Activated CD4-positive, alpha-beta T cell treated with anti-CD3 and anti-CD28 coated beads, Interleukin-2, amount 10 ng/mL, durations not matched to agents 24 days and 14 days (primary cell): ENCODE results near the gene APOBEC3A. TPM values are rescaled to one million over a fixed set of nuclear protein-coding genes. Genes with fewer than 3 reads are reported as not detected.
"Not testable (repeated sequence)": the region's sequence is repeated elsewhere in the genome, so short reads cannot be mapped to it uniquely, and the experiment has no call there.

Source experiments
- DNase-seq: peaks from one replicate; pipeline ENCODE4 v3.0.0; 2022
- H3K27ac Mint-ChIP-seq: one replicate; pipeline ENCODE4 v1.8.0; 2022; ENCODE audit warnings: mild to moderate bottlenecking, mixed read lengths
- H3K27me3 Mint-ChIP-seq: one replicate; pipeline ENCODE4 v1.8.0; 2022; ENCODE audit warnings: mixed read lengths
- H3K36me3 Mint-ChIP-seq: one replicate; pipeline ENCODE4 v1.8.0; 2022; ENCODE audit warnings: low read depth, mild to moderate bottlenecking, mixed read lengths
- H3K4me1 Mint-ChIP-seq: one replicate; pipeline ENCODE4 v1.8.0; 2021; ENCODE audit warnings: mixed read lengths
- H3K4me3 Mint-ChIP-seq: one replicate; pipeline ENCODE4 v1.8.0; 2022; ENCODE audit warnings: mild to moderate bottlenecking, moderate library complexity, mixed read lengths
- H3K9me3 Mint-ChIP-seq: one replicate; pipeline ENCODE4 v1.8.0; 2021; ENCODE audit warnings: mixed read lengths
- intact Hi-C: fragments of 100-400 bp; cut with micrococcal nuclease; formaldehyde crosslinking; loops from one replicate; pipeline ENCODE4 v1.15.1; 2023
- total RNA-seq: library from RNA; stranded (reverse); gene quantifications from 2 replicates; pipeline ENCODE4 v1.2.3, GENCODE V29; 2022

Gene APOBEC3A
- total RNA-seq, 1 donor from 2014 or later, result not detected

DNA sequence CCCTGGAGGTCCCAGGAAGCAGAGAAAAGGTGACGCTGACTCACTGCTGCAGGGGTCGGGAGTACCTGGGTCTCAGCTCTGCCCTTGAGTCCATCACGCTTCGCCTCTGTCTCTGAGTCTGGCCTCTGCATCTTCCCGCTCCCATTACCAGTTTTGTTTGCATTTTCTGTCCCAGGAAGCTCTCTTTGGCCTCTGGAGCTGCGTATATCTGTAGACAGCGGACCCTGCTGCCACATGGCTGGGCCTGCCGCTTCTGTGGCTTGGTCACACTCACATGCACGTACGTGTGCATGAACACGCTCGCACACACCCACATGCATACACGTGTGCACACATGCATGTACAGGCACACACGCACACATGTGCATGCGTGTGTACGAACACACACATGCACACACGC is 20.8 kb upstream of the APOBEC3A start:
- peaks cover 20% of the 10 kb centered on the region for H3K4me1 Mint-ChIP-seq
- no peak overlapping the region for H3K27ac Mint-ChIP-seq
- no peak for DNase-seq
- intact Hi-C loops, result no loop called here
- H3K27me3 Mint-ChIP-seq, result peaks cover 40% of the 10 kb centered on the region
- no peak overlapping the region for H3K4me3 Mint-ChIP-seq
- H3K36me3 Mint-ChIP-seq, result no peaks in the 10 kb centered on the region
- H3K9me3 Mint-ChIP-seq, result peaks cover 4% of the 10 kb centered on the region

DNA sequence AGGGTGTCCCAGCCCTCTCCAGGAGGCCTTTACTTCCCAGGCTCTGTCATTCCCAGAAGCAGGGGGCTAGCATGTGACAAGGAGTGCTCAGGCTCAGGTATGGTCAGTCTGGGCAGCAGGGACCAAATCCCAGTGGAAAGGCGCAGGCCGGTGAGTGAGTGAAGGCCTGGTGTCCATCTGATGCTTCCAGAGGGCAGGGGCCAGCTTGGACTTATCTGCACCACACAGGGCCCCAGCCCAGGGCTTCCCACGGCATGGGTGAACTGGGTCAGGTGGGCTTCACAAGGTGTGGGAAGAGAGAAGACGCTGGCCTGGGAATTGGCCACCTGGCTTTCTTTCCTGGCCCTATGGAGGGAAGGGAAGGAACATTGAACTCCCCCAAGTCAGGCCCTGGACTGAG is 20.4 kb upstream of the APOBEC3A start:
- Mint-ChIP-seq H3K4me1 (peaks cover 24% of the 10 kb centered on the region), H3K9me3 (peaks cover 4% of the 10 kb centered on the region), H3K4me3 (no peak overlapping the region), H3K27me3 (peaks cover 42% of the 10 kb centered on the region), H3K36me3 (no peaks in the 10 kb centered on the region), H3K27ac (no peak overlapping the region)
- DNase-seq, result no peak
- intact Hi-C loops, result no loop called here

DNA sequence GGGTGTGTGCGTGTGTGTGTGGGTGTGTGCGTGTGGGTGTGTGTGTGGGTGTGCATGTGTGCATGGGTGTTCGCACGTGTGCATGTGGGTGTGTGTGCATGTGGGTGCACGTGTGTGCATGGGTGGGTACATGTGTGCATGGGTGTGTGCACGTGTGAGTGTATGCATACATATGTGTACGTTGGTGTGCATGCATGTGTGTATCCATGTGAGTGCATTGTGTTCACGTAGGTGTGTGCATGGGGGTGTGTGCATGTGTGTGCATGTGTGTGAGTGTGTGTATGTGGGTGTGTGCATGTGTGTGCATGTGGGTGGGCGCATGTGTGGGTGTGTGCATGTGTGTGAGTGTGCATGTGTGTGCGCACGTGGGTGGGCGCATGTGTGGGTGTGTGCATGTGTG is 19.9 kb upstream of the APOBEC3A start:
- intact Hi-C loops, result no loop called here
- Mint-ChIP-seq H3K27me3 (peaks cover 40% of the 10 kb centered on the region), H3K4me1 (peaks cover 27% of the 10 kb centered on the region), H3K9me3 (peaks cover 4% of the 10 kb centered on the region), H3K27ac (peak overlapping the region; percentile 21), H3K36me3 (no peaks in the 10 kb centered on the region), H3K4me3 (no peak overlapping the region)
- no peak for DNase-seq

DNA sequence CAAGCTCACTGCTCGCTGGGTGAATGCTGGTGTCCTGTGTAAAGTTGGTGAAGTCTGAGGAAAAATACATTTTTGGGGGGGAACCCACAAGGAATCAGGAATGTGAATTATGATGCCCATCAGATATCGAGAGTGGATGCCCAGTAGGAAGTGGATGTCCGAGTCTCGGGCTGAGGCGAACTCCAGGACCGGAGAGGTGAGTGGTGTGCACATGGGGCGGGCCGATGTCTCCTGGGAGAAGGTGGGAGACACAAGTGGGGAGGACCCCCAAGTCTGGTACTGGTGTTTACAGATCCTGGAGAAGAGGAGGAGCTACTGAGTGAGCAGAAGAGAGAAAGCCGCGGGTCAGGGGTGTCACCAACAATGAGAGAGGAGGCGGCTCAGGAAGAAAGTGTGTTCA is 19.2 kb upstream of the APOBEC3A start:
- Mint-ChIP-seq H3K4me3 (no peak overlapping the region), H3K27ac (no peak overlapping the region), H3K36me3 (no peaks in the 10 kb centered on the region), H3K27me3 (peaks cover 40% of the 10 kb centered on the region), H3K9me3 (peaks cover 4% of the 10 kb centered on the region), H3K4me1 (peaks cover 31% of the 10 kb centered on the region)
- intact Hi-C loops, result no loop called here
- no peak for DNase-seq

DNA sequence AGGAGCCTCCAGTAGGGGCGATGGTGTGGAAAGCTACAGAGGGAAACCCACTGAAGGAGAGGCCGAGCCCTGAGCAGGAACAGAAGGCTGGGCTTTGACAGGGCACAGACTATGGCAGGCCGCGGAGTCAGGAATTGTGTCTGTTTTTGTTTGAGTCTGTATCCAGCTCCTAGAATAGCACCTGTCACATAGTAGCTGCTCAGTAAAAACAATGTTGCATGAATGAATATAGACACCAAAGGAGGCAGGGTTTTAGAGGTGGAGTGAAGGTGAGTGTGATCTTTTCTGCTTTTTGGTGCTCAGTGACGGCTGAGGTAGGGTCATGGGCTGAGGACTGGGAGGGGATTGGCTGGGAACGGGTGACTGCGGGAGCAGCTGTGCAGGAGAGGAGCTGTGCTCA is 18.5 kb upstream of the APOBEC3A start:
- H3K27me3 Mint-ChIP-seq, result peaks cover 36% of the 10 kb centered on the region

DNA sequence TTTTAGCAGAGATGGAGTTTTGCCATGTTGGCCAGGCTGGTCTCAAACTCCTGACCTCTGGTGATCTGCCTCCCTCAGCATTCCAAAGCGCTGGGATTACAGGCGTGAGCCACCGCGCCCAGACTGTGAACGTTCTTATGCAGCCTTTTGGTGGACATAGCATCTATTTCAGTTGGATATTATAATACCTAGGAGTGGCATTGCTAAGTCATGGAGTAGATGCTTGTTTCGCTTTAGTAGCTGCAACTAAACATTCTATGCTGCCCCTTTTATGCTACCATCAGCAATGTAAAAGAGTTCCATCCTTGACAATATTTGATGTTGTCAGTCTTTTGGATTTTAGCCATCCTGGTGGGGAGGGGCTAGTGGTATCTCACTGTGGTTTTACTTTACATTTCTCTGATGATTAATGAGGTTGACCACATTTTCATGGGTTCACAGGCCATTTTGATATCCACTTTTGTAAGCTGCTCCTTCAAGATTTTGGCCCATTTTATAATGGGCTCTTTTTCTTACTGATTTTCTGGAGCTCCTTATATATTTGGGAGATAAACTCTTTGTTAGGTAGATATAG is 16.5 kb upstream of the APOBEC3A start:
- peaks cover 4% of the 10 kb centered on the region for H3K9me3 Mint-ChIP-seq
- intact Hi-C loops, result loop anchor here (1.0 to 2.0 kb wide), 6 partner anchors 13 to 325 kb away; no protein-coding TSS in a partner anchor
- H3K4me1 Mint-ChIP-seq, result peaks cover 42% of the 10 kb centered on the region
- peaks cover 24% of the 10 kb centered on the region for H3K27me3 Mint-ChIP-seq
- H3K36me3 Mint-ChIP-seq, result no peaks in the 10 kb centered on the region
- DNase-seq, result no peak
- H3K4me3 Mint-ChIP-seq, result peak overlapping the region; percentile 75
- H3K27ac Mint-ChIP-seq, result peak overlapping the region; percentile 92

More for the DNA sequence above, 18.5 kb upstream of the APOBEC3A start:
- Mint-ChIP-seq H3K27ac (no peak overlapping the region), H3K9me3 (peaks cover 4% of the 10 kb centered on the region), H3K4me1 (peaks cover 37% of the 10 kb centered on the region), H3K4me3 (no peak overlapping the region), H3K36me3 (no peaks in the 10 kb centered on the region)
- DNase-seq, result no peak
- intact Hi-C loops, result no loop called here

DNA sequence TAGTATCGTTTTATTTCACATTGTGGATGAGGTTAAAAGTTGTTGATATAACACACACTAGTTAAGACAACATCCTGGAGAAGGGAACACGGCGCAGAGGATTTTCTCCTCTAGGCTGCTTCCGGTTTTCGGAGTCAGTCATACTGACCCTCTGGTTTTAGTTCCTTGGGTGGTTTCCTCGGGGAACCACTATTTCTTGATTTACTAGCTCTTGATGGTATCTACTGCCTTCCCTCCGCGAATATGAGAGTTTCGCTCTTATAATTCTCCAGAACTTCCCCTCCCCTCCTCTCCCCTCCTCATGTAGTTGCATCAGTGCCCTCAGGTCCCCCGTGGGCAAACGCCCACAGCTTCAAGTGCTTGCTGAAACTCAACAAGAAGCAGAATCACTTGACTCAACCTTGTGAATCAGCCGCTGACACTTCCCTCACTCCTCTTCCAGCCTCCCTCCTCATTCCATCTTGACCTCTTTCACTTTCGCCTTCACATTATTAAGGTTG is 15.9 kb upstream of the APOBEC3A start:
- peaks cover 47% of the 10 kb centered on the region for H3K4me1 Mint-ChIP-seq
- H3K27me3 Mint-ChIP-seq, result peaks cover 25% of the 10 kb centered on the region
- peaks cover 4% of the 10 kb centered on the region for H3K9me3 Mint-ChIP-seq
- peak; percentile 82 for DNase-seq
- H3K27ac Mint-ChIP-seq, result peak overlapping the region; percentile 92
- no peaks in the 10 kb centered on the region for H3K36me3 Mint-ChIP-seq
- H3K4me3 Mint-ChIP-seq, result peak overlapping the region; percentile 75
- intact Hi-C loops, result loop anchor here (1.0 to 2.0 kb wide), 6 partner anchors 13 to 325 kb away; no protein-coding TSS in a partner anchor

DNA sequence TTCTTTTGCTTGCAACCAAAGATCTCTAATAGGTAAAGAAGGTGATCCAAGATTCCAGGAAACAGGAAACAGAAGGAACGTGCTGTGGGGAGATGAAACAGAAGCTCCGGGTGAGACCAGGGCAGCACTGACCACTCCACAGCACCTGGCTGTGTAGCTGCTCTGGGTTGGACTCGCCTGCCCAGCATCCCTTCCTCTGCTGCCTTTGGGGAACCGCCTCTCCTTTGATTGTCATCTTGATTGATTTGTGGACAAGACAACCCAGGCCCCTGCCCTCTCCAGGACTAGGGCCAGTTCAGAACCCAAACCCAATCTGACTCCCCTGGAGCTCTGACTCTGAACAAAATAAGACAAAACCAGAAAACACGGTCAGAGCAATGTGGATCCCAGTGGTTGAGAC is 14.7 kb upstream of the APOBEC3A start:
- no peak for DNase-seq
- intact Hi-C loops, result no loop called here
- Mint-ChIP-seq H3K4me3 (peak overlapping the region; percentile 28), H3K27me3 (peaks cover 28% of the 10 kb centered on the region), H3K9me3 (peaks cover 2% of the 10 kb centered on the region), H3K27ac (peak overlapping the region; percentile 92), H3K4me1 (peaks cover 51% of the 10 kb centered on the region), H3K36me3 (no peaks in the 10 kb centered on the region)

DNA sequence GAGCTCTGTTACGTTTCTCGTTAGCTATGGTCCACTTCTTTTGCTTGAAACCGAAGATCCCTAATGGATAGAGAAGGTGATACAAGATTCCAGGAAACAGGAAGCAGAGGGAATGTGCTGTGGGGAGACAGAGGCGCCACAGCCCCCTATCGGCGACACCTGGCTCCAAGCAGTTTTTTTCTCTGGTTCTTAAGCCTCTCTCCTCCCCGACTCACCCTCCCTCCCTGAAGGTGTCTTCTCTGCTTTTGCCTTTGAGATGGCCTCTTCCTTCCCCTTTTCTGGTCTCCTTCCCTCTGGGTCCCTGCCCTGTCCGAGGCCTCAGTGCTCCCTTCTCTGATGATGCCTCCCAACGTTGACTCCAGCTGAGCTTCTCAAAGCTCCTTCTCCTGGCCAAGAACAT is 14.2 kb upstream of the APOBEC3A start:
- intact Hi-C loops, result no loop called here
- Mint-ChIP-seq H3K4me1 (peaks cover 50% of the 10 kb centered on the region), H3K36me3 (no peaks in the 10 kb centered on the region), H3K4me3 (peak overlapping the region; percentile 4), H3K27ac (peak overlapping the region; percentile 31), H3K27me3 (peaks cover 24% of the 10 kb centered on the region), H3K9me3 (no peaks in the 10 kb centered on the region)
- no peak for DNase-seq

DNA sequence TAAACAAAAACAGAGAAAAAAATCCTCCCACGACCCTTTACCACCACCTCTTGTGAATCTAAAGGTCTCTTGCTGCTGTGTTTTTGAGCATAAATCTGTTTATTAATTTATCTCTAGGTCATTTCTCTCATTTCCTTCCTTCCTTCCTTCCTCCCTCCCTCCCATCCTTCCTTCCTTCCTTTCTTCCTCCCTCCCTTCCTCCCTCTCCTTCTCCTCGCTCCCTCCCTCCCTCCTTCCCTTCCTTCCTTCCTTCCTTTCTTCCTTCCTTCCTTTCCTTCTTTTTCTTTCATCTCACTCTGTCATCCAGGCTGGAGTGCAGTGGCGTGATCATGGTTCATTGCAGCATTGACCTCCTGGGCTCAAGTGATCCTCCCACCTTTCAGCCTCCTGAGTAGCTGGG is 13.5 kb upstream of the APOBEC3A start:
- intact Hi-C loops, result no loop called here
- DNase-seq, result no peak
- Mint-ChIP-seq H3K36me3 (no peaks in the 10 kb centered on the region), H3K4me1 (peaks cover 50% of the 10 kb centered on the region), H3K27ac (peak overlapping the region; percentile 7), H3K4me3 (peak overlapping the region; percentile 7), H3K9me3 (no peaks in the 10 kb centered on the region), H3K27me3 (peaks cover 21% of the 10 kb centered on the region)

DNA sequence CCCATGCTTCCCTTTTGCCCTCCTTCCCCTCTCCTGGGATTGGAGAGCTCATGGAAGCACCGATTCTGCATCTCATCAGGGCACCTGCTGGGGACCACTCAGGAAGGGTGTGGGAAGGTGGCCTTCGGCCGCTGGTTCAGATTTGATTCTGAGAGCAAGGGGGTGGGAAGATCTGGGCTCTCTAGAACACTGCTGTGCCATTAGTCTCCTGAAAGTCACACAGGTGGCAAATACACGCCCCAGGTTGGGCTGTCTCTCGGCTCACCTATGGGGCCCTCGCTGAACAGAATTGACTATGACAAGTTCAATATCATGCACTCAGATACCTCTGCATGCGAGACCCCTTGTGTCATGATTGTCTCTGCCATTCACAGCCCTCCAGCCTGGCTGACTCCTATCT is 12.8 kb upstream of the APOBEC3A start:
- intact Hi-C loops, result no loop called here
- no peak overlapping the region for H3K27ac Mint-ChIP-seq
- peaks cover 48% of the 10 kb centered on the region for H3K4me1 Mint-ChIP-seq

DNA sequence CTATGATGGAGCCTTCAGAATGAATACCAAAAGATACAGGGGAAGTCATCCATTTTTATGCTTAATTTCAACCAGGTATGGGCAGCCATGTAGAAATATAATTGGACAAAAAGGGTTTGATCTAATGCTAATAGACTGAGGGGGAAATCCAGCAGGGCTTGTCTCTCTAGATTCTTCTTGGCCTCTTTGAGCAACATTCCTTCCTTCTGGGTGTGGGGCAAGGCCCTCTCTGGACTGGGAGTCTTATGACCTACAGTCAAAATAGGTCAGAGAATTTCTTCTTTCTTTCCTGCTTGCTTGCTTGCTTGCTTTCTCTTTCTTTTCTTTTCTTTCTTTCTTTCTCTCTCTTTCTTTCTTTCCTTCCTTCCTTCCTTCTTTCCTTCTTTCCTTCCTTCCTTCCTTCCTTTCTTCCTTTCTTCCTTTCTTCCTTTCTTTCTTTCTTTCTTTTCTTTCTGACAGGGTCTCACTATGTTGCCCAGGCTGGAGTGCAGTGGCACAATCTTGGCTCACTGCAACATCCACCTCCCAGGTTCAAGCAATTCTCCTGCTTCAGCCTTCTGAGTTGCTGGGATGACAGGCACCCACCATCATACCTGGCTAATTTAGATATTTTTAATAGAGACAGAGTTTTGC is 11.6 kb upstream of the APOBEC3A start:
- H3K9me3 Mint-ChIP-seq, intact Hi-C loops, H3K36me3 Mint-ChIP-seq, H3K4me3 Mint-ChIP-seq, H3K27ac Mint-ChIP-seq, DNase-seq: not testable (repeated sequence)
- Mint-ChIP-seq H3K4me1 (peaks cover 45% of the 10 kb centered on the region), H3K27me3 (peaks cover 12% of the 10 kb centered on the region)

More for the DNA sequence above, 12.8 kb upstream of the APOBEC3A start:
- H3K9me3 Mint-ChIP-seq, result no peaks in the 10 kb centered on the region
- H3K4me3 Mint-ChIP-seq, result no peak overlapping the region
- peaks cover 16% of the 10 kb centered on the region for H3K27me3 Mint-ChIP-seq
- no peak for DNase-seq
- no peaks in the 10 kb centered on the region for H3K36me3 Mint-ChIP-seq

DNA sequence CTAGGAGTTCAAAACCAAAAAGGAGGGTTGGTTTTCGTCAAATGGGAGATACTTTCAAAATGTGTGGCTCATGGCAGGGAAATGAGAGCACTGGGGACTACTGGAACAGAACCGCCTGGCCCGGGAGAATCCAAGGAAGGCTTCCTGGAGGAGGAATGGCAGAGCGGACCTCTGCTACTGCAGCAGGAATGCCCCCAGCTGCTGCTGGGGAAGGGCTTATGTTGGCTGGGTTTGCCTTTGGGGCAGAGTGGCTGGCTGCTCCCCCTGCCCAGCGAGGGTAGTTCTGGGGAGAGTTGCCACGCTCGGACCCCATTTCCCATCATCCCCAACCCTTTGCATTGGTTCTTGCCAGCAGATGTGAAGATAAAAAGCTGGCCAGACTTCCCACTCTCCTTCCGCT is 10.6 kb upstream of the APOBEC3A start:
- H3K4me3 Mint-ChIP-seq, result no peak overlapping the region
- no peaks in the 10 kb centered on the region for H3K9me3 Mint-ChIP-seq
- intact Hi-C loops, result no loop called here
- no peak for DNase-seq
- peaks cover 11% of the 10 kb centered on the region for H3K27me3 Mint-ChIP-seq
- H3K36me3 Mint-ChIP-seq, result no peaks in the 10 kb centered on the region
- H3K27ac Mint-ChIP-seq, result peak overlapping the region; percentile 7
- H3K4me1 Mint-ChIP-seq, result peaks cover 41% of the 10 kb centered on the region

DNA sequence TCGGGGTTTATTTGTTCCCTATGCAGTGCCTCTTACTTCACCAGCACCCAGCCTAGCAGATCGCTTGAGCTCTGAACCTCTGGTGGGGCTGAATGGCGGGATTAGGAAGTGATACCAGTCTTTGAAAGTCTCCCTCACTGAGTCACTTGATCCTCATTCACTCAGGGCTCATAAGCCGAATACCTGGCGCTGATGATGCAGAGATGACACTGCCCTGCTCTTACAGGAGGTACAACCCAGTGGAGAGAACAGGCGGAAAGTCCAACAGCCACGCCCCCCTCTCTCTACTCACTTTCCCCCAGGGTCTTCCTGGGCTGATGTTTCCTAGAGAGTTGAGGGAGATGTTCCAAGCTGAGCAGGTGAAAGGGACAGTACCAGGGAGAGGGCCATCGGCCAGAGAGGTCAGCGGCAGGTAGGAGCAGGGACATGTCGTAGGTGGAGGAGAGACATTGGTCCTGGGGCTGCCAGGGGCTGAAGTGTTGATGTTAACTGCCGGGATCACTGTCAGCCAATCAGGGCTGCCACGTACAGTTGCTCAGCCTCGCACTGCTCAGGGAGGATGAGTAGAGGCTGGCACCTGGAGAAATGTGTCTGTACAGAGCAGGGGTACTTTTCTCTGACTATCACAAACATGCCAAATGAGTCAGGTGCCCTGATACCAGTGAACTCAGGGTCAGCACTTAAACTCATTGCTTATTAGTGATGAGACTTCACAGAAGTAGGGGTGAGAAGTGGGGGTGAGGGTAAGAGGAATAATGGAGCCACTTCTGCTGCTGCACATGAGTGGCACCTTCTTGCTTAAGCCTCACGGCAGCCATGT is 9.9 kb upstream of the APOBEC3A start:
- Mint-ChIP-seq H3K36me3 (no peaks in the 10 kb centered on the region), H3K27ac (no peak overlapping the region), H3K4me1 (peaks cover 41% of the 10 kb centered on the region), H3K9me3 (no peaks in the 10 kb centered on the region), H3K4me3 (no peak overlapping the region), H3K27me3 (peaks cover 11% of the 10 kb centered on the region)
- no peak for DNase-seq
- intact Hi-C loops, result no loop called here
